ENCODE data around the gene ERP44. TPM values are rescaled to one million over a fixed set of nuclear protein-coding genes. Genes with fewer than 3 reads are reported as not detected.
"Not testable (repeated sequence)": the region's sequence is repeated elsewhere in the genome, so short reads cannot be mapped to it uniquely, and the experiment has no call there.

ERP44 gene
- total RNA-seq, result 19.5 and 20.9 TPM in 2 replicates

- intact Hi-C loops (cut with micrococcal nuclease), result loop anchor here (1.0 to 5.0 kb wide), 16 partner anchors 15 to 1842 kb away; partner anchors contain the start of genes ALG2, MRPL50, MSANTD3 and TBC1D2
These were observed at the start of gene ERP44, which contains the start of gene INVS for GRCh38 chr9:100098887-100099721. Gene ERP44 (minus strand): TSS chr9:100099000. CDS start chr9:100098840, 160 bp downstream. Gene INVS (plus strand): TSS chr9:100099243. CDS start chr9:100104522, 5,279 bp downstream.

DNA sequence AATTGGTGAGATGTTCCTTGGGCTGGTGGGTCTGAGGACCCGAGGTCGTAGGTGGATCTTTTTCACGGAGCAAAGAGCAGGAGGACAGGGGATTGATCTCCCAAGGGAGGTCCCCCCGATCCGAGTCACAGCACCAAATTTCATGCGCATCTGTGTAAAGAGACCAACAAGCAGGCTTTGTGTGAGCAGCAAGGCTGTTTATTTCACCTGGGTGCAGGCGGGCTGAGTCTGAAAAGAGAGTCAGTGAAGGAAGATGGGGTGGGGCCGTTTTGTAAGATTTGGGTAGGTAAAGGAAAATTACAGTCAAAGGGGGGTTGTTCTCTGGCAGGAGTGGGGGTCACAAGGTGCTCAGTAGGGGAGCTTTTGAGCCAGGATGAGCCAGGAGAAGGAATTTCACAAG is 47.2 kb upstream of the ERP44 start:
- intact Hi-C loops (cut with micrococcal nuclease), result not testable (repeated sequence)

DNA sequence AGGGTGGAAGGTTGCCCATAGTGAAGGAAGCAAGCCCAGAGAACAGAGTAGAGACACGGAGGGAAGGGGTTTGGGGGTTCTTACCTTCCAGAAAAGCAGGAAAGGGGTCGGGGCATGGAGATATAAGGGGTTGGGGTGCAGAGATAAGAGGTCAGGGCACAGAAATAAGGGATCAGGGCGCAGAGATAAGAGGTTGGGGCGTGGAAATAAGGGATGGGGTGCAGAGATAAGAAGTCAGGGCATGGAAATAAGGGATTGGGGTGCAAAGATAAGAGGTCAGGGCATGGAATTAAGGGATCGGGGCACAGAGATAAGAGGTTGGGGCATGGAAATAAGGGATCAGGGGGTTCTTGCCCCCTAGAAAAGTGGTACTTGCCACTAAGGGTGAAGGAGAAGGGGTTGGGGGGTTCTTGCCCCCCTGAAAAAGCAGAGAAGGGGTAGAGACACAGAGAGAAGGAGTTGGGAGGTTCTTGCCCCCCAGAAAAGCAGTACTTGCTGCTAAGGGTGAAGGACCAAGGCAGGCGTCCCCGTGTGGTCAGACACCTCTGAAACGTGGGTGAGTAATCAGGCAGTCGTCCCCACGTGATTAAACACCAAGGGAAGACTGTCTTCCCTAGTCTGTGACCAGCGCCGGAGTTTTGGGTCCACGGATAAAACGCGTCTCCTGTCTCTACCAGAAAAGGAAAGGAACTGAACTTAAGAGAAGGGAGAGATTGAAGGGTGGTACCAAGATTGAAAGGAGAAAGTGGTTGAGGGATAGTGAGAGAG is 46.6 kb upstream of the ERP44 start:
- intact Hi-C loops (cut with micrococcal nuclease), result not testable (repeated sequence)

DNA sequence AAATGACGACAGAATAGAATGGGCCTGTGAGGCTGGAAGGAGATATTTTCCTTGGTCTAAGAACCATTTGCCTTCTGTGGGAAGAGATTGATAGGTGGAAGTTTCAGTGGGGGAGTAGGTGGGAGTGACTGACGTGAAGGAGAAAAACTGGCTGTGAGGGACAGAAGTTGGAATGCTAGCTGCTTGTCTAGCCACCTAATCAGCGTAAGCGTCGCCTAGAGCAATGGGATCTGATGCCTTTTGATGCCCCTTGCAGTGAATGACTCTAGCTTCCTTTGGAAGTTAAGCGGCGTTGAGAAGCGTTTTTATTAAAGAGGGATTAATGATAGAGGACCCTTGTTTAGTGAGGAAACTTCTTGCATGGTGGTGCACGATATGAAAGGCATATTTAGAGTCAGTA is 43.1 kb upstream of the ERP44 start:
- intact Hi-C loops (cut with micrococcal nuclease), result not testable (repeated sequence)

- intact Hi-C loops (cut with micrococcal nuclease), result not testable (repeated sequence)
These were observed 41.5 kb upstream of the ERP44 start for GRCh38 chr9:100140303-100140702.

DNA sequence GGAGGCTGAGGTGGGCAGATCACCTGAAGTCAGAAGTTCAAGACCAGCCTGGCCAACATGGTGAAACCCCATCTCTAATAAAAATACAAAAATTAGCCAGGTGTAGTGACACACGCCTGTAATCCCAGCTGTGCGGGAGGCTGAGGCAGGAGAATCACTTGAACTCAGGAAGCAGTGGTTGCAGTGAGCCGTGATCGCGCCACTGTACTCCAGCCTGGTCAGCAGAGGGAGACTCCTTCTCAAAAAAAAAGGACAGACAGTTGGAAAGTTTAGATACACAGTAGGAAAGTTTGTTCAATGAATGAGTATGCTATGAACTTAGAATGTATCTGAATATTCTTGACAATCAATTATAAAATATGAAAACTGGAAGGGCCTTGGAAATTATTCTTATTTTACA is 38.0 kb upstream of the ERP44 start:
- intact Hi-C loops (cut with micrococcal nuclease), result not testable (repeated sequence)

DNA sequence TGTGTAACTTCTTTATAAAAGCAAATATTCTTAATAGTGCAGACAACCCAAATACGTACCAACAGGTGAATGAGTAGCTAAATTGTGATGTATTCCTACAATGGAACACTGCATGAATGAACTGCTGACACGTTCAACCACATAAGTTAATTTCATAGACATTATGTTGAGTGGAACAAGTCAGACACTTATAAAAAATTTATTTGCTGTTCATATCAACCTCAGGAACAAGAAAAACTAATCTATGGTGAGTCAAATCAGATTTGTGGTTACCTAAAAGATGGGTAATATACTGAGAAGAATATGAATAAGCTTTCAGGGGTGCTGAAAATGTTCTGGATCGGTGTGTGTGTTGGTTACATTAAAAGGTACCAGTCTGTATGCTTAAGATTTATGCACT is 35.9 kb upstream of the ERP44 start:
- intact Hi-C loops (cut with micrococcal nuclease), result no loop called here

DNA sequence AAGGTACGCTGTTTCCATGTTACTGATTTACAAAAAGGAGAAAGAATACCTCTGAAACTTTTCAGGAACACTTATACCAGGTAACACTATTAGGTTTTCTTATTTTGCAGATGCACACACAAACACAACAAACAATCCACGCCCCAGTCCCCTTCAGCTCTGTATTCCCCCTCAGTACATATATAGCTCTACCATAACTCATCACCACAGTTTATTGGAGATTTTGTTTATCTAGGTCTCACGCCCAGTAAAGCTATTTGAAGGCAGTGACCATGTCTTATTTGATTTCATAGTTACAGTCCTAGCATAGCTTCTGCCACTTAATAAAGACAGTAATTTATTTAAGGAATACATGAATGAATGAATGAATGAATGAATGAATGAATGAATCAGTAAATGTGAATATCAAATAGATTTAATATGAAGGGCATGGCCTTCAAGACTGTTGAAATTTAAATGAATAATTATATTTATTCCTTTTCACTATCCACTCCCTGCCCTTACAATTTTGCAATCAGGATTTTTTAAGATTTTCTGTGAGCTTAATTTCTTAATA is 33.2 kb upstream of the ERP44 start:
- intact Hi-C loops (cut with micrococcal nuclease), result no loop called here

DNA sequence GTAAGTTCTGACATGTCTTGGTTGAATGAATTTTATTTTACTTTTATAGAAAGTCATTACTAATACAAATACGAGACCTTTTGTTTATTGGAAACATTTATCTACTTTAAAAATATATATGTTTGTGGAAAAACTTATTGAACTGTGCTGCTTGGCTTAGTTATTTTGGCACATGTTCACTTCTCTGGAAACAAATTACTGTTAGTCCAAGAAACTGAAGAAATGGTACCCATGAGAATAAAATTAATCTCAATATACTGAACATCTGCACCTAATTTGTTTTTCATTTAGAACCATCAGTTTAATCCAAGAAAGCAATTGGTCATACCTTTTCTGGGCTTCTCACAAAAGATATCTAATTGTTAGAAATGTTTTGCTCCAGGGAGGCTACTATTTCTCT is 32.4 kb upstream of the ERP44 start:
- intact Hi-C loops (cut with micrococcal nuclease), result no loop called here

GRCh38 chr9:100129772-100130171 is 31.0 kb upstream of the ERP44 start:
- intact Hi-C loops (cut with micrococcal nuclease), result no loop called here

DNA sequence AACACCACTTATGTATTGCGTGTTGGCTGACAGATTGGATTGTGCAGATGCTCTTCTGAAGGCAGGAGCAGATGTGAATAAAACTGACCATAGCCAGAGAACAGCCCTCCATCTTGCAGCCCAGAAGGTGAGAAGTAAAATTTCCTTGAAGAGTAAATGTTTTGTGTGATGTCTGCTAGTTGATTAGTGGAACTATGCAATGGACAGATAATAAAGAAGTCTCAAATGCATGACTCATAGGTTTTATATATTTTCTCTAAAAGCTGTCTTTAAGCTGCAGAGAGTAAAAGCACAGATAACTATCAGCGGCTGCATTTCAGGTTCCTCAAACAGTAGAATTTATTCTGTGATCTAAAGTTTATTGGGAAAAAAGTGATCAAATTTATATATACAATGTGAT is 27.6 kb upstream of the ERP44 start:
- intact Hi-C loops (cut with micrococcal nuclease), result no loop called here

DNA sequence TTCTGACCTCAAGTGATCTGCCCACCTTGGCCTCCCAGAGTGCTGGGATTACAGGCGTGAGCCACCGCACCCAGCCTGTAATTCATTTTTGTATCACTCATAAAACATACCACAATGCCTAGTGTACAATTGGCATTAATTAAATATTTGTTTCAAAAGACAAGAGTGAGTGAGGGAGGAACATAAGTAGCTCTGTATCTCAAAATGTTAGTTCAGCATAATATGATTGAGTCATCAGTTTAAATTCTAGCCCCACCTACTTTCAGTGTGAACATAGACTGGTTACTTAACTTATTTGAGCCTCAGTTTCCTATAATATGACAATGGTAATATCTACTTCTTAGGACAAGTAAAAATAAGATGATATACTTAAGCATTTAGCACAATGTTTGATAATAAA is 27.1 kb upstream of the ERP44 start:
- intact Hi-C loops (cut with micrococcal nuclease), result no loop called here

DNA sequence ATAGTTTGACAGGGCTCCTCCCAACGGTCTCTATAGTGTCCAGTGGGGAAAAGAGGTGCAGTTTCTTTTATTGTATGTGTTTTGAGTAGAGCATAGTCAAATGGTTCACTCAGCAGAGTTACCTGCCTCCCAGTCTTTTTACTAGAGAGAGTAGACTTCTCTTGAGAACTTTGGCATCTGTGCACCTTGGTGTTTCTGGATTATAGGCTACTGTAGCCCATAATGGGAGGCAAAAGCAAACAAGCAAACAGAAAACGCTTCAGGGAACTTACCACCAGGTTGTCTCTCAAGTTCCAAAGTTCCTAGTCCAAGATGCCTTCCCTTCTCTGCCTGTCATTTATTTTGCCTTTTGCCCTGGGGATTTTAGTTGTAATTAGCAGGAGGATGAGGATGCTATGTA is 26.4 kb upstream of the ERP44 start:
- intact Hi-C loops (cut with micrococcal nuclease), result no loop called here

DNA sequence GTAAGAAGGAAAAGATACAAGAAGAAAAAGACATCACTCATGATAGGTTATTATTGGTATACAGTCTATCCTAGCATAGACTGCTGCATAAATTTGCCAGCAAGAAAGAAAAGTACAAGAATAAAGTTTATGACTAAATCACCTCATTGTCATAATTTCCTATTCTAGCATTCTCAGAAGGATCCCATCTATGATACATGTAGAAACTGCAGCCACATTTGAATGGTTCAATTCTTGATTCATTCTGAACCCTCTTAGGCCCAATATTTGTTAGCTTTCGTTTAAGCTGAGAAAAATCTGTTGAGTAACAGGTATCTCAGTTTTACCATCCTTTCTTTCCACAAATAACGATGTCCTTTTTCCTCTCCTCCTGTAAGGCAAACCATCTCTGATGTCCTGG is 21.5 kb upstream of the ERP44 start:
- intact Hi-C loops (cut with micrococcal nuclease), result no loop called here

DNA sequence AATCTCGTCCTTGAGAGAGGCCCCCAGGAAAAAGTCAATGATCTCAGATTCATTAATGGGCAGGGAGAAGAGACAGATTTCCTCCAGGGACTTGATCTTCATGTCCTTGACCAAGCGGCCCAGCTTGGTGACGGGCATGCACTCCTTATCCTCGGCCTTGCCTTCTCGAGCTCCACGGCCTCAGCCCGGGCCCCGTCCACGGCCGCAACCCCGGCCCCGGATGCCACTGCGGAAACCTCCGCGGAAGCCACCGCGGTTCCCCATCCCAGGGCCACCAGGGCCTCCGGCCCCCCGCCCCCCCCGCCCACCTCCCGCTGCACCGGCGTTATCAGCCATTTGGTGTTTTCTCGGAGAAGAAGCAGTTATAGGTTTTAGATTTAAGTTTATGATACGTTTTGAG is 18.5 kb upstream of the ERP44 start:
- intact Hi-C loops (cut with micrococcal nuclease), result no loop called here

DNA sequence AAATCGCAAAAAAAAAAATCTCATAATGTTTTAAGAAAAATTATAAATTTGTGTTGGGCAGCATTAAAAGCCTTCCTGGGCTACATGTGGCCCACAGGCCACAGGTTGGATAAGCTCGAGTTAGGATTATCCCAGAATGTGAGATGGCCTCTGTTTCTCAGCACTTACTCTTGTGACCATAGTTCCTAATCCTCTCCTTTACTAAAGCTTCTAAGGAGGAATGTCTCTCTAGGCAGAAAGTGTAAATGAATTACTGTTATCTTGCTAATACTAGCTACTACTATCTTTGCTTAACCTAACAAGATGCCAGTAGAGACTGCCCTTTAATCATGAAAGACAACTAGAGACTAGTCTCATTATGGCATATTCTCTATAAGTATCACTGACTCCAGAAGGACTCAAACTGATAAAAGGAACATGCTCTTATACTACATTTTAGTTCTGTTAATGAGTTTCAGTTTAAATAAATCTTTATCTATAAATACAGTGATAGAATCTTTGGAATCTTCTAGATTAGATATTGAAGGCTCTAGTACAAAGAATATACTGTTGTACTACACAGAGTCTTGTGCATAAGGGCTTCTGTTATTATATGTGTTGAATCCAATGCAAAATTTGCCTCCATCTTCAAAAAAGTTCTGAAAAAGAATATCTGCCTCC is 14.0 kb upstream of the ERP44 start:
- intact Hi-C loops (cut with micrococcal nuclease), result no loop called here

DNA sequence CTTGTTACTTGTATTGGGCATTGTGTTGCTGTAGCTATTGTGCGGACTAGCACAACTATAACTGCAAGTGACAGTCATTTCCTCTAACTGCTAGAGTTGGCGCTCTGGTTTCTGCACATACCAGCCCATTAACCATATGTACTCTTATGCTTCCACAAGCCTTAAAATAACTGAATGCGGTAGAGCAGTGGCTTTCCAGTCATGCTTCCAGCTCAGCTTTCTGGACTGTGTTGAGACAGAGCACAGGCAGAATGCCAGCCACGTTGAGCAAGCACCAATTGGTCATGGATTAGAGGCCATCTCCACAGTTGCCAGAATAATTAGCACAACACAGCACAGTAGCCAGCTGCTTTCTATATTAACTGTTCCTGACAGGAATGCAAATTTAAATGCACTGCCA is 12.4 kb upstream of the ERP44 start:
- intact Hi-C loops (cut with micrococcal nuclease), result no loop called here

DNA sequence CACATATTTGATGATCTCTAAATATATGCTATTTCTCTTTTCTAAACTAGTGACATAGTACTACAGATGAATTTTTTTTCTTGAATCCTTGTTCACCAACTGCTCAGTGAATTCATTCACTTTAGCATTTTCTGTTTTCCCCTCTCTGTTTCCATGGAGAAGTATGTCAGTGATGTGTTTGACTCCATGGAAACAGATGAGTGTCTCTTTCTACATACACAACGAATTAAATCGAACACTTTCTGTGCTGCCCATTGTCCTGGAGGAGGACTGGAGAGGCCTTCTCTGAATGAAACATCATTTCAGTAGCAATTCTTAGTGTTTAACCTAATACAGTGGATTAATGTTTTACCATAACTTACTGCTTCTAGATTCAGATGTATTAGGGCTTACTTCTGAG is 9.8 kb upstream of the ERP44 start:
- intact Hi-C loops (cut with micrococcal nuclease), result no loop called here

- intact Hi-C loops (cut with micrococcal nuclease), result no loop called here
These were observed 7.8 kb upstream of the ERP44 start for GRCh38 chr9:100106616-100107015.

DNA sequence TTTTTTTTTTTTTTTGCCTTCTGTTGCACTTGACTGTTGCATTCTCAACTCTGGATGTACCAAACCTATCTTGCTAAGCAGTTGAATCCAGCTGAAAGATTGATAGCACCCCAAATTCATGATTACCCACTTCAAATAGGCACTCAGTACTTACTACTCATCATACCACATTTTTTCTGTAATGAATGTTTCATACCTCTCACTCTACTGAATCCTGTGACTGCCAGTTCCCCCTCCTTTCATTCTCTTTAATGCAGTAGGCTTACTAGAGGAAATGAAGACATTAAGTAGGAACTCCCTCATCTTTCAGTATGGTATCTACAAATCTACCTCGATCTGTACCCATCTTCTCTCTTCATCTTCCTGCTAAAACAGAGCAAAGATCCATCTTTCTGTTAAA is 7.1 kb upstream of the ERP44 start:
- intact Hi-C loops (cut with micrococcal nuclease), result no loop called here

DNA sequence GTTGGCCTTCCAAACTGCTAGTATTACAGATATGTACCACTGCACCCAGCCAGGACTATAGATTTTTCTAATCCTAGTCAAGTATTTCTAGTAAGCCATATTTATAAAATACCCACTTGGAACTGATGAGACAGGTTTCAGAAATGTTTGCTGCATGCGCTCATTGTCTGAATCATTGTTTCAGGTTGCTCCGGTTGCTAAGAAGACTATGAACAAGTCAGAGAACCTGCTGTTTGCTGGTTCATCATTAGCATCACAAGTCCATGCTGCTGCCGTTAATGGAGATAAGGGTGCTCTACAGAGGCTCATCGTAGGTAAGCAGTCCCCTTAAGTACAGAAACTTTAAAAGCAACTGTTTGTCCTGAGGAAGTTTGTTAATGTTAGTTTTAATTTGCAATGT is 5.5 kb upstream of the ERP44 start:
- intact Hi-C loops (cut with micrococcal nuclease), result no loop called here

DNA sequence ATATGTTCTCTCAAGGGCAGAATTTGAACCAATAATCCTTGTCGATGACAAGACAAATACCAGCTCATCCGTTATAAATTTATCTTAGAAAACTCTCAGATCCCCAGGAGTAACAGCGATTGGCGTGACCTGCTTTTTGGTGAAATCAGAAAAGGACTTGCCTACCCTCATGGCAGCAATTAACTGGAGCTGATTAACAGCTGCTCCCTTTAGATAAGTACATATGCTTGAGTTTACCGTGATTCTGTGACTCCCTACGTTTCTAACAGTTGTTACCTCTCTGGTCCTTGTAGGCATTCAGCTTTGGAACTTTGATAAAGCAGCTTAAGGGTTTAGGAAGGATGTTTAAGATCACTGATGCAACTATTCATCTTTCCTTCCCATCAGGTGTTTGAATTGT is 2.8 kb upstream of the ERP44 start:
- intact Hi-C loops (cut with micrococcal nuclease), result no loop called here
